Endothelial cell of umbilical vein (primary cell): ENCODE measurements around the gene SEMA4D. TPM values are rescaled to one million over a fixed set of nuclear protein-coding genes. Genes with fewer than 3 reads are reported as not detected.

Source experiments
- BruUV-seq: library from RNA; stranded (reverse); fragments of 400-500 nt; replicated peaks from 2 replicates; lab custom pipeline; 2021; lab: Mats Ljungman, UMichigan
- CTCF ChIA-PET: fragments of 300-600, 350-600 bp; sonication (Branson Sonifier 250); formaldehyde crosslinking; loops from one replicate; lab custom pipeline; 2021; ENCODE audit warnings: antibody characterized with exemption, inconsistent platforms; lab: Charles Lee
- POLR2A ChIA-PET: fragments of 300-600, 350-600 bp; sonication (Branson Sonifier 250); formaldehyde crosslinking; loops from one replicate; lab custom pipeline; 2021; ENCODE audit warnings: antibody characterized with exemption, inconsistent platforms; lab: Charles Lee
- DNase-seq: peaks from one replicate; pipeline ENCODE4 v3.0.0-alpha.2; 2011; ENCODE audit warnings: low read depth, low spot score
- FAIRE-seq: peaks from 2 replicates; lab custom pipeline; 2011; peaks lifted over from hg19 to GRCh38; lab: Jason Lieb, UNC
- H2AFZ ChIP-seq: 2 replicates; pipeline ENCODE4 v1.6.0; 2012; ENCODE audit warnings: low read depth, low read length, control low read depth, inconsistent platforms
- H3K27ac ChIP-seq: 2 replicates; pipeline ENCODE4 v1.5.1; 2011; ENCODE audit warnings: low read depth, mild to moderate bottlenecking, control low read depth, low read length, moderate library complexity; ENCODE audit not compliant: insufficient read depth
- H3K27me3 ChIP-seq, 2 experiments: 2 replicates each; pipeline versions ENCODE4 v1.6.0 to v1.6.1; 2011; ENCODE audit warnings: low read length in 2 of 2, mixed read lengths in 1 of 2; ENCODE audit not compliant: control insufficient read depth in 2 of 2, insufficient read depth in 2 of 2
- H3K36me3 ChIP-seq, 2 experiments: 2 replicates in 1 of 2; 3 replicates in 1 of 2; pipeline ENCODE4 v1.5.1; 2011; ENCODE audit warnings: low read length in 2 of 2, mild to moderate bottlenecking in 1 of 2, moderate library complexity in 1 of 2; ENCODE audit not compliant: control insufficient read depth in 2 of 2, insufficient read depth in 2 of 2; ENCODE audit errors: extremely low read depth in 1 of 2
- H3K4me1 ChIP-seq: 3 replicates; pipeline ENCODE4 v1.5.1; 2011; ENCODE audit warnings: mild to moderate bottlenecking, low read length; ENCODE audit not compliant: control insufficient read depth, insufficient read depth; ENCODE audit errors: extremely low read depth
- H3K4me2 ChIP-seq: 2 replicates; pipeline ENCODE4 v1.6.1; 2011; ENCODE audit warnings: low read length, control low read depth, mixed read lengths; ENCODE audit not compliant: insufficient read depth
- H3K4me3 ChIP-seq, 3 experiments: fragments of 200-600 bp in 1 of 3; sonication (generic), shearing (Covaris generic) in 1 of 3; replicated peaks in 1 of 3; 2 replicates each; pipeline ENCODE4 v1.5.1; 2011 to 2016; ENCODE audit warnings: control low read depth in 3 of 3, low read length in 3 of 3, mild to moderate bottlenecking in 2 of 3, inconsistent platforms in 1 of 3, low read depth in 1 of 3, moderate library complexity in 1 of 3; ENCODE audit not compliant: insufficient read depth in 1 of 3
- H3K79me2 ChIP-seq: 2 replicates; pipeline ENCODE4 v1.6.0; 2012; ENCODE audit warnings: low read length, inconsistent platforms; ENCODE audit not compliant: control insufficient read depth, insufficient read depth
- H3K9ac ChIP-seq: replicated peaks from 2 replicates; pipeline ENCODE3; 2011; ENCODE audit warnings: low read length, control low read depth; ENCODE audit not compliant: insufficient read depth; ENCODE audit errors: extremely low read depth
- H3K9me1 ChIP-seq: replicated peaks from 3 replicates; pipeline ENCODE4 v1.6.0; 2011; ENCODE audit warnings: mild to moderate bottlenecking, low read length; ENCODE audit not compliant: control insufficient read depth, insufficient read depth; ENCODE audit errors: extremely low read depth
- H3K9me3 ChIP-seq: replicated peaks from 2 replicates; pipeline ENCODE4 v1.5.1; 2012; ENCODE audit warnings: low read length, inconsistent platforms; ENCODE audit not compliant: control insufficient read depth, insufficient read depth
- H4K20me1 ChIP-seq: replicated peaks from 2 replicates; pipeline ENCODE3; 2011; ENCODE audit warnings: mild to moderate bottlenecking, low read length; ENCODE audit not compliant: control insufficient read depth, insufficient read depth; ENCODE audit errors: extremely low read depth
- CTCF ChIP-seq, 2 donors: IDR thresholded peaks; 1 replicate in 1 of 2; 2 replicates in 1 of 2; pipeline ENCODE4 v1.5.1; 2011; ENCODE audit warnings: low read length in 2 of 2, mild to moderate bottlenecking in 2 of 2, moderate library complexity in 2 of 2, control low read depth in 1 of 2, inconsistent platforms in 1 of 2, low read depth in 1 of 2; ENCODE audit not compliant: insufficient read depth in 1 of 2; ENCODE audit errors: extremely low read depth in 1 of 2
- EZH2 ChIP-seq: IDR thresholded peaks from 2 replicates; pipeline ENCODE4 v1.6.1; 2012; ENCODE audit warnings: borderline replicate concordance, low read depth, mild to moderate bottlenecking, moderate library complexity, low read length, inconsistent platforms; ENCODE audit not compliant: severe bottlenecking
- FOS ChIP-seq: IDR thresholded peaks from 2 replicates; pipeline ENCODE4 v1.6.1; 2011; ENCODE audit warnings: mild to moderate bottlenecking, low read length, moderate library complexity, borderline replicate concordance; ENCODE audit not compliant: insufficient read depth
- GATA2 ChIP-seq: IDR thresholded peaks from 2 replicates; pipeline ENCODE4 v1.7.0; 2011; ENCODE audit warnings: low read depth, mild to moderate bottlenecking, moderate library complexity, mixed read lengths, low read length; ENCODE audit not compliant: insufficient read length, insufficient read depth
- JUN ChIP-seq: IDR thresholded peaks from 2 replicates; pipeline ENCODE4 v1.6.1; 2011; ENCODE audit warnings: borderline replicate concordance, low read depth; ENCODE audit not compliant: insufficient read length, insufficient read depth
- MAX ChIP-seq: IDR thresholded peaks from 2 replicates; pipeline ENCODE4 v1.6.1; 2011; ENCODE audit not compliant: insufficient read depth, insufficient read length
- MYC ChIP-seq: IDR thresholded peaks from one replicate; pipeline ENCODE4 v1.6.1; 2011; ENCODE audit warnings: mild to moderate bottlenecking, low read depth, low read length
- POLR2A ChIP-seq: IDR thresholded peaks from 2 replicates; pipeline ENCODE4 v1.6.1; 2012; ENCODE audit warnings: low read depth, mild to moderate bottlenecking, control low read depth, low read length
- POLR2AphosphoS5 ChIP-seq: IDR thresholded peaks from 2 replicates; pipeline ENCODE4 v1.6.1; 2012; ENCODE audit warnings: low read depth, mild to moderate bottlenecking, control low read depth, low read length, moderate library complexity; ENCODE audit not compliant: insufficient read depth
- dilution Hi-C: fragments of 300-500 bp; cut with MboI; formaldehyde crosslinking; loops from one replicate; pipeline ENCODE4 v1.15.0; 2019; ENCODE audit warnings: low sequenced_read_pairs; ENCODE audit not compliant: extremely low pct_ligation_motif_present
- intact Hi-C: fragments of 100-400 bp; cut with micrococcal nuclease; formaldehyde crosslinking; loops from one replicate; pipeline ENCODE4 v1.10.0; 2022
- polyA plus RNA-seq, 4 experiments: library from polyadenylated mRNA; depleted of rRNA in 3 of 4; stranded (reverse) in 3 of 4; unstranded in 1 of 4; fragments of >200 nt; gene quantifications; 2 replicates each; pipeline versions ENCODE4 v1.2.1 to v1.2.3, GENCODE V29; 2011 to 2012; ENCODE audit warnings: missing spikeins in 1 of 4
- total RNA-seq: library from RNA; stranded (reverse); gene quantifications from 2 replicates; pipeline ENCODE4 v1.2.3, GENCODE V29; 2021

SEMA4D gene
- total and polyA plus RNA-seq, 2 donors (not counting 3 experiments of a cell fraction or from before 2014, with no cell fraction given): 3.9 to 15.7 TPM

GRCh38 chr9:89536600-89536999 is 38.7 kb upstream of the SEMA4D start:
- CTCF ChIA-PET: no interaction called here
- no peak for TF ChIP-seq POLR2AphosphoS5
- TF ChIP-seq MYC: no peak
- no peak for TF ChIP-seq JUN
- no peak for TF ChIP-seq MAX
- no peak for TF ChIP-seq FOS
- TF ChIP-seq POLR2A: no peak
- intact Hi-C loops: no loop called here

GRCh38 chr9:89536145-89536574 is 38.2 kb upstream of the SEMA4D start:
- no peaks in the 10 kb centered on the region for H3K9me3 ChIP-seq
- no peak overlapping the region for H2AFZ ChIP-seq
- ChIA-PET CTCF (no interaction called here), POLR2A (no interaction called here)
- H3K27me3 ChIP-seq: no peaks in the 10 kb centered on the region
- H3K9ac ChIP-seq: no peak overlapping the region
- TF ChIP-seq POLR2A (no peak), EZH2 (no peak), MAX (no peak), FOS (no peak), CTCF (IDR thresholded peaks at IDR 0.05; ENCODE audit: extremely low read depth in 1 of 2, insufficient read depth in 1 of 2, low read depth in 1 of 2, low read length in 2 of 2) (no peak), JUN (no peak), MYC (no peak), POLR2AphosphoS5 (no peak), GATA2 (no peak)
- BruUV-seq: no TSS peak
- H3K36me3 ChIP-seq: no peaks in the 10 kb centered on the region
- no peak overlapping the region for H3K27ac ChIP-seq
- intact Hi-C loops (no loop called here), dilution Hi-C loops (no loop called here)
- no peak overlapping the region for H3K4me3 ChIP-seq
- no peak overlapping the region for H3K4me2 ChIP-seq
- no peaks in the 10 kb centered on the region for H4K20me1 ChIP-seq
- no peaks in the 10 kb centered on the region for H3K79me2 ChIP-seq
- FAIRE-seq (no peak), DNase-seq (no peak)
- H3K4me1 ChIP-seq: no peaks in the 10 kb centered on the region
- H3K9me1 ChIP-seq: no peaks in the 10 kb centered on the region

More at GRCh38 chr9:89536600-89536999, 38.7 kb upstream of the SEMA4D start:
- BruUV-seq: no TSS peak
- no peaks in the 10 kb centered on the region for H3K9me3 ChIP-seq
- H2AFZ ChIP-seq: no peak overlapping the region
- H3K4me2 ChIP-seq: no peak overlapping the region
- no peaks in the 10 kb centered on the region for H3K27me3 ChIP-seq
- H3K36me3 ChIP-seq: no peaks in the 10 kb centered on the region
- H3K9ac ChIP-seq: no peak overlapping the region
- H4K20me1 ChIP-seq: no peaks in the 10 kb centered on the region
- H3K9me1 ChIP-seq: no peaks in the 10 kb centered on the region
- no peak for DNase-seq
- no peak for FAIRE-seq
- H3K27ac ChIP-seq: no peak overlapping the region
- POLR2A ChIA-PET: no interaction called here
- no peak overlapping the region for H3K4me3 ChIP-seq
- no peaks in the 10 kb centered on the region for H3K4me1 ChIP-seq
- dilution Hi-C loops: no loop called here
- H3K79me2 ChIP-seq: no peaks in the 10 kb centered on the region
